ENCODE measurements around the gene DYNLT3.
A peak's percentile ranks its signal among the peaks of the same experiment; 100 is the strongest.

The DYNLT3 gene

GRCh38 chrX:37840931-37841330 is 6.4 kb downstream of the DYNLT3 start:
- DNase-seq: no peak

- no peak for DNase-seq
Observed at GRCh38 chrX:37834937-37835336, 12.4 kb downstream of the DYNLT3 start.

DNA sequence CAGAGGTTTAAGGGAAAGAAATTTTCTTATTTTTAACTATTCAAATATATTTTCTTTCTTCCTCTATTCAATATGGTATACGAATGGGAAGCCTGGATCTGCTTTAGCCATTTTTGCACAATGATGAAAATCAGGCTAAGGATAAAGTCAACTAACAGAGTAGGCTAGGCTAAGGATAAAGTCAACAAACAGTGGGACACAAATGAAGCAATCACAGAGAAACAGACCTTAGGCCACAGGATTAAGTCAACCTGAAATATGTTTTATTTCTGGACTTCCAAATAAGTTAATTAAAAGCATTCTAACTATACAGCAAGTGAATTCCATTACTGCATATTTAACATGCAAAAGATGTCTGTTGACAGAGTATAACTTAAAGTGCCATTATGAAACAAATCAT is 17.0 kb downstream of the DYNLT3 start:
- no peak for DNase-seq

DNA sequence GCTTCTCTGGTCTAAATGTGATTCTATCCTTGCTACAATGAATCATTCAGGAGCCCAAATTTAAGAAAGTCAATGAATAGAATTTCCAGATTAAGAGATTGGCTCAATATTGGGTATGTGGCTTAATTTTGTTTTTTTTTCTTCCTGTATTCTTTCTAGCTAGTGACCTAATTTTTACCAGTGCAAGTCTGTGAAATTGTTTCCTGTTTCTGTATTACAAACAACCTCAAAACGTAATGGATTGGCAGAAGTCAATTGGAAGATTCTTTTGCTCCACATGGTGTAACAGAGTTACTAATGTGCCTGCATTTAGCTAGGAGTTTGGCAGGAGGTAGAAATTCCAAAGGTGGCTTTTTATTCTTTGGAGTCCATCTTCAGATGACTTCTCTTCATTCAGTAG is 17.6 kb downstream of the DYNLT3 start:
- DNase-seq: no peak

DNA sequence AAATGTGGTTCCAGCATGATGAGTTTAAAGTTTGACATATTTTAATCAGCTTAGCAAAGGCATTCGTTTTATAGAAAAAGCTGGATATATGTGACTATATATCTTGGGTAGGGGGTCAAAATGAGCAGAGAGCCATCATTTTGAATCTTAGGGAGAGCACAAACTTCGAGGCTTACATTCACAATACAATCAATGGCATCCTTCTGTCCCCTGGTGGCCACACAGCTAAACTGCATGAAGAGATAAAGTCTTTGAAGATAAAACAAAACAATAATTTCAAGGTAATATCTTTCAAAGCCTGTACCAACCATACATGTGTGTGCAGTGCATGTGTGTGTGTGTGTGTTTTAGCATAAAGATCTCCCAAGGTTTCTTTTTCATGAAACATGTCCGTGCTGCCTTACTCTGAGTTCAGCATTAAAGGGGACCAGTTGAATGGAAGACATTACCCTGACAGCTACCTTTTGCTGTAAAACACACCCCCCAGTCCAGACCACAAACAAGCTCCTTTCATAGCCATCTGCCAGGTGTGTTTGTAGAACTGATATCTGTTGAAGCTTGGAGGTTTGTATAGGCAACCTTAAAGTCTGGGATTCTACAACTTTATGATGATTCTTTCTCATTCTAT is 22.0 kb downstream of the DYNLT3 start:
- DNase-seq: peak; percentile 22

GRCh38 chrX:37824491-37825214 is 22.7 kb downstream of the DYNLT3 start:
- no peak for DNase-seq

- DNase-seq: no peak
Observed at GRCh38 chrX:37820646-37821045, 26.7 kb downstream of the DYNLT3 start.

GRCh38 chrX:37818031-37818430 is 29.3 kb downstream of the DYNLT3 start:
- no peak for DNase-seq

DNA sequence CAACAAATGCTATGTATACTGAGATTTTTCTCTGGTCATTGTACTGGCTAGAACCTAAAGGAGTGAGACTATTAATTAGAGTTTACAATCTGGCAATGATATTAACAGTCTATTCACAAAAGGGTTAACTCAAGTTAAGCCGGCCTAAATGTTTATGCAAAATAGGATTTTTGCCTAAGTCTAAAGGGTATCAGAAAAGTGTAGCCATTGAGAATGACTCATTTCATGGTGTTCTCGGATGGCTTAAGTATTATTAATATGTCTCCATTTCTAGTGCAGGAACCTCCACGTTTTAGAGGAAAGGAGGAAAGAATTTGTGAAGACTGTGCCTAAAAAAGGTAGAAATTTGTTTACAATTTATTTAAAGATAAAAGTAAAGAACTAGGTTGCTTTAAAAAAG is 29.8 kb downstream of the DYNLT3 start:
- DNase-seq: no peak

DNA sequence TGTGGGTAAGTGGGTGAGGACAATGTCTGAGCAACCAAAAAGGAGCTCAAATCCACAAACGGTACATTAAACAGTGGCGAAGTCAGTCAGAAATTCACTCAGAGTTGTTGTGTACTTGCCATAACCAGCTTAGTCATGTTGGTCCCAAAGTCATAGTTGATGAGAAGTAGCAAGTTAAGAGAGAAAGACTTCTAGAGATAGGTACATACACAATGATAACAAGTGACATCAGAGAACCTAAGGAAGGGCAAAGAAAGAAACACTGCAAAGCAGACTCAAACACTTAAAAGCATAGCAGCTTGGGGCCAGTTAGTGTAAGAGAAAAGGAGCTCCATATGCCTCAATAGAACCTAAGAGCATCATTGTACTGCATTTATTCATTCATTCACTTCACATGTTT is 30.2 kb downstream of the DYNLT3 start:
- no peak for DNase-seq

DNA sequence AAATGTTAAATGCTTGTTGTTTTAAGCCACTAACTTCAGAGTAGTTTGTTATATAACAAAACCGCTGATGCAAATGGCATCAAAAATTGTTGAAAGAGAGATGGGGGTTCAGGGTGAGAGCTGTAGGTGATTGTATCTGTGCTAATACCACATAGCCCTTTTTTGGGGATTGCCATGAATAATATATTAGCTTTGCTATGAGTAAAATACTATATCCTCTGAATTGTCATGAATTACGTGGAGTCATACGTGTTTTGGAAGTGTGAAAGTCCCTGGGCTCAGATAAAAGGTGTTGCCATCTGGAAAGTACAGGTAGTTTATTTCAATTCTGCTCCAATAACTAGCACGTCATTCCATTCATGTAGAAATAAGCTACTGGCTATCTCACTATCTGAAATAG is 30.6 kb downstream of the DYNLT3 start:
- no peak for DNase-seq

DNA sequence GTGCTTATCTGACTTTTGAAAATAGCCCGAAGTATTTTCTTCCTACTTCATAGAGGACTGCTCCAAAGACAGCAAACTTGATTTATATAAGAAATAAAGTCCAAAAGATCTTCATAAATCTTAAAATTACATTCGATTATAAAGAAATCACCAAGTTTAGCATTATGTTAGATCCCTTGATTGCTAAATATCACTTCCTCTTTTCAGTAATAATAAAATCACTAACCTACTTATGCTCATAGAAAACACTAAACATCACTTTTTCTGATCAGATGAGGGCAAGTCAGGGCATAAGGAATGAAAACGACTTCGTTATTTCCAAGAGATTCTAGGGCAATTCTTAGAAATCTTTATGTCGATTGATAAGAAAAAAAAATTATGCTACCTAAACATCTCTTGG is 32.0 kb downstream of the DYNLT3 start:
- no peak for DNase-seq

- DNase-seq: no peak
Observed at GRCh38 chrX:37813570-37813969, 33.8 kb downstream of the DYNLT3 start.

DNA sequence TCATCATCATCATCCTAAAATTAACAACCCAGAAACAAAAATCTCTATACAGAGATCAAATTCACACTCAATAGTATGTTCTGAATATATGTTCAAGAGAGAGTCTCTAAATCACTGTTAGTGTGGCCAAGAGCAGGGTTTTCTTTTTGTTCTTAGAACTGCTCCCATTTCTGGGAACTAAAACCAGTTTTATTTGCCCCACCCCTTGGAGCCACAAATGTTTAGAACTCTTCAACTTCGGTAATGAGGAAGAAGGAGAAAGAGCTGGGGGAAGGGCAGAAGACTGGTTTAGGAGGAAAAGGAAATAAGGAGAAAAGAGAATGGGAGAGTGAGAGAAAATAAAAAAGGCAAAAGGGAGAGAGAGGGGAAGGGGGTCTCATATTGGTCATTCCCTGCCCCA is 35.3 kb downstream of the DYNLT3 start:
- no peak for DNase-seq

DNA sequence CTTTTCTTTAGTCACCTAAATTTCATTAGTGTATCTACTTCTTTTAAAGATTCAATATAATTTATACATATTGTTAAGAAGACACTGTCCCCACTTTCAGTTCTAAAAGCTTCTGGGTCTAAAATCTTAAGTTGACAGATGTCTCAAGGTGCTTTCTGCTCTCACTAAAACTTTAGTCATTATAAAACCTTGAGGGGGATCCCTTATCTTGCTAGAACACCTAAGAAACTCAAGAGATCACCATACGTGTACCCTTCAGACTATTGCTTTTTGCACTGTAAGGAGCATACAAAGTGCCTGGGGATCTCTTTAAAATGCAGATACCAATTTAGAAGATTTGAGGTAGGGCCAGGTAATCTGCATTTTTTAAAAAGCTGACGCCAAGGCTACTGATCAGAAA is 37.4 kb downstream of the DYNLT3 start:
- no peak for DNase-seq

GRCh38 chrX:37803057-37803456 is 44.3 kb downstream of the DYNLT3 start:
- no peak for DNase-seq

DNA sequence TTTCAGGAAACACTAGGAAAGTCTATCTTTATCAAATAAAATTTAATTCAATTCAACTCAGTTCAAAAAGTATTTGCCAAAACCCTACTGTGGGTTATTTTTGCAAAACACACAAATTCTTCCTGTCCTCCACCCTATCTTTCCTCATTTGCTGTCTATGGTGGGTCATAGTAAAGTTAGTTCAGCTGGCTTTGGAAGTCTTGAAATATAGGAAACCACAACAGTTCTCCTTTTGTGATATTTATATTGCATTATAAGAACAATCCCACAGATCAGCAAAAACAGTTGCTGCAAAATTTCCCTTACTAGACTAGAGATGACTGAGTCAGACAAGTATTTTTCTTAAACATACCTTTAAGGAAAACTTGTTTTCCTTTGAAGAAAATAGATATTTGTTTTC is 45.3 kb downstream of the DYNLT3 start:
- no peak for DNase-seq

DNA sequence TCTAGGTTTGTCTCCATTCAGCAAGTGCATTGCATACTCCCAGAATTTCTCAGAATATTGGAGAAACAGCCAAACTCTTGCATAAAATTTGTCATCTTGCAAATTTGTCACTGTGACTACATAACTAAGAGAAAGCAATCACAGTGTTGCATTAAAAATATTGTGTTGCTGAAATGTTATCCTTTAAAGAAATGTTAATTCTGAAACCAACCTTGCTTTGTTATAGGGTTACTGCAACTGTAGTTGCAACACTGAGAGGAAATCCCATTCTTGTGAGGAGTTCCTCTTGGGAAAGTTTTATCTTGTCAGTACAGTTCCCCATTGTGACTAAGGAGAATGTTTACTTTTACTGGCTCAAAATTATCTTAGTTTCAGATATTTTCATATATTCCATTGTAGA is 46.7 kb downstream of the DYNLT3 start:
- DNase-seq: no peak

GRCh38 chrX:37799936-37800335 is 47.4 kb downstream of the DYNLT3 start:
- no peak for DNase-seq

GRCh38 chrX:37796805-37797204 is 50.6 kb downstream of the DYNLT3 start:
- DNase-seq: no peak

GRCh38 chrX:37796310-37796709 is 51.1 kb downstream of the DYNLT3 start:
- DNase-seq: no peak
